GM20431 (cell line): ENCODE results near the gene DDX25.

Source experiments
- in situ Hi-C: fragments of 300-500 bp; cut with MseI, MboI; formaldehyde crosslinking; loops from one replicate; pipeline ENCODE4 v1.15.0; 2020; ENCODE audit warnings: low sequenced_read_pairs; ENCODE audit not compliant: unreplicated experiment

Gene DDX25

DNA sequence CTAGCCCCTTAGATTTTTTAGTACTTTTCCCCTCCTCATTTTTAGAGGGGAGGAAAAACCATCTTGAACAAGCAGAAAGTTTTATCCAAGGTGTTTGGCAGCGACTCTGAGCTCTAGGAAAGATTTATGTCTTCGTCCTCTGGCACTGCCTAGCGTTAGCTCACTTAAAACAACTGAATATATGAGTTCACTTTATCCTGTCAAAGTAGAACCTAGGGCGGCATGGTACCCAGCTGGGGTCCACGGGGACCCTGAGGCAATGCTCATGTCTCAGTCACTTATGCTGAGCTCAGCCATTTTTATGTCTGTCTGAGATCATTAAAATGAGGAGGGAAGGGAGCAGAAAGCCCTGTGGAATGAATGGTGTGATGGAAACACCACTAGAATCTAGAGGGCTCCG is 27.4 kb downstream of the DDX25 start:
- in situ Hi-C loops: no loop called here

DNA sequence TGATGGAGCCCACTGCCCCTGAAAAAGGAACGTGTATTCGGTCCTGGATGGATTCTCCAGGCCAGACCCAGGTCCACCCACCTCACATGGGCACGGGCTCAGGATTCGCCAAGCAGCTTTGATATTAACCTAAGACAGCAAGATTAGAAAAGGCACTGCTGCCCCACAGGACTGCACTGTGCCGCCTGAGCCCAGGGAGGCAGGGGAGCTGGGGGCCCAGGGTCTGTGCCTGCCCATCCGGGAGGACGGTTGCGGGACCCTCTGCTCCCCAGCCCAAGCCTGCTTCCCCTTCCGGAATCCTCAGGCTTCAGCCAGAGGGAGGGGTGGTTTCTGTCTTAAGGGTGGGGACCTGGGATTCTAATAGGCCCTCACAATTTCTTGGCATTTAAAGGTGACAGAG is 28.0 kb downstream of the DDX25 start:
- in situ Hi-C loops: no loop called here

DNA sequence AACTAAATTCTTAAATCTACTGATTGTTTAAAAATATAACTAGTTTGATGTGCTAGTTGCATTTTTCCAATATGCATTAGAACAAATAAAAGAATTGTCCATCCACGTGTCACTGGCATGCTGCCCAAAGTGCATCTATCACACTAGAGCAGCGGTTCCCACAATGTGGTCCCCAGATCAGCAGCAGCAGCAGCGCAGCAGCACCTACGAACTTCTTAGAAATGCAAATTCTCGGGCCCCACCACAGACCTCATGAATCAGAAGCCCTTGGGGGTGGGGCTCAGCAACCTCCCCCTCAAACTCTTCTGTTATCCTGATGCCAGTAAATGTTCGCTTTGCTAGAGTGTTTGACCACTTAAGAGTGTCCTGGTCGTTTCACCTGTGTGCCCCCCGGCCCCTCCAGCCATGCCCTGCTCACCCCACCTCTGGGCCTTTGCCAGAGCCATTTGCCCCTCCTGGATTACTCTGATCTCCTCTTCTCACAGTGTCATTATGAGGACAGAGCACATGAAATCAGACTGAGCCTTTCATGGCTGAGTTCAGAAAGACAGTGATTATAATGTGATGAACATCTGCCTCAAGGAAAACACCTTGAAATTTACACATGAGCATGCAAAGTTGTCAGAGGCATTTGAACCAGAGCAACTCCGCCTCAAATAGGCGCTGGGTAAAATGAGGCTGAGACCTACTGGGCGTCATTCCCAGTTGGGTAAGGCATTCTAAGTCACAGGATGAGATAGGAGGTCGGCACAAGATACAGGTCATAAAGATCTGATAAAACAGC is 28.9 kb downstream of the DDX25 start:
- in situ Hi-C loops: no loop called here

DNA sequence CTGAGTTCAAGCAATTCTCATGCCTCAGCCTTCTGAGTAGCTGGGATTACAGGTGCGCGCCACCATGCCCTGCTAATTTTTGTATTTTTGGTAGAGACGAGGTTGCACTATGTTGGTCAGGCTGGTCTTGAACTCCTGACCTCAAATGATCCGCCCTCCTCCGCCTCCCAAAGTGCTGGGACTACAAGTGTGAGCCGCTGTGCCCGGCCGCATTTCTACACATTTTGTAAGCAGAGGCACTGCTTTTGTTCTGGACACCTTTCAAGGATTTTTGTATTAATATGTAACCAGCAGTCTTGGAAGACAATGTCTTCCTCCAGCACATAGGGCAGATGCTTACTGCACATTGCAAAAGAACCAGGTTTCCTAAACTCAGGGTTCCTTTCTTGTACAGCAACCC is 30.2 kb downstream of the DDX25 start:
- in situ Hi-C loops: no loop called here

DNA sequence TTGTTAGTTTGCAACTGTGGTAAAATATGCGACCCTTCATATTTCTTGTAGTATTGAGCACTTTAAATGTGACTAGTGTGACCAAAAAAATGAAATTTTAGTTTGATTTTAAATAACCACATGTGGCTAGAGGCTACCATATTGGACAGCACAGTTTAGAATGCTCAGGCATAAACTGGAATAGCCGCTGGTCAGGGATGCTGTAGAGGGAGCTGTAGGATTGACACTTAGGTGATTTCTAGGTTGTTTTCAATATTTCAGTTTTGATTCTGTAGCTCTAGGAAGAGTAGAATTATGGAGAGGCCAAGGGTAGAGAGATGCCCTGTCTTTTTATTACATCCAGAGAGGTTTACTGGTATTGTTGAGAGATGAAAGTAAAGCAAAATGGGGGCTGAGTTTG is 30.7 kb downstream of the DDX25 start:
- in situ Hi-C loops: no loop called here

DNA sequence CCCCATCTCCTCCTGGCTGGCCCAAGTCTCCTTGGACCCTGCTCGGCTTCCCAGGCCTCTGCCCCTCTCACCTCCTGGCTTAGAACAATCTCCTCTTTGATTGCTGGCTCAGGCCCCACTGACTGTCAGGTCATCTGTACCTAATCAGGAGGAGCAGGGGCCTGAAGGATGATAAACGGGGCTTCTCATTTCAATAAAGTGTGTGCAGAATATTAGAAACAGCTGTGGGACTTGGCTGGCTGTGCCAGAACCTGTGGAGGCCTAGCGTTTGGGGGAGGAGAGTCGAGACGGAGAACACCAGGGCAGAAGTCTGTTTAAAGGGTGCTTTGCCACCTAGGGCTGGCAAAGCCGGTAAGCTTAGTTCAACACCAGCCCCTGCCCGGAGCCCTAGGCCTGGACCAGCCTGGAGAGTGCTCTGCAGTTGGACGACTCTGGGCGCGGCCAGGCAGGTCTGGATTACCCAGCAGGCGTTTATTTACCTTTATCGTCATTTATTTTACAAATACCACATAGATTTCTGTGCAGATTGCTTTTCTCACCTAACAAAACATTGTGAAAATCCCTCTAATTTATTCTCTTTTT is 31.4 kb downstream of the DDX25 start:
- in situ Hi-C loops: no loop called here

DNA sequence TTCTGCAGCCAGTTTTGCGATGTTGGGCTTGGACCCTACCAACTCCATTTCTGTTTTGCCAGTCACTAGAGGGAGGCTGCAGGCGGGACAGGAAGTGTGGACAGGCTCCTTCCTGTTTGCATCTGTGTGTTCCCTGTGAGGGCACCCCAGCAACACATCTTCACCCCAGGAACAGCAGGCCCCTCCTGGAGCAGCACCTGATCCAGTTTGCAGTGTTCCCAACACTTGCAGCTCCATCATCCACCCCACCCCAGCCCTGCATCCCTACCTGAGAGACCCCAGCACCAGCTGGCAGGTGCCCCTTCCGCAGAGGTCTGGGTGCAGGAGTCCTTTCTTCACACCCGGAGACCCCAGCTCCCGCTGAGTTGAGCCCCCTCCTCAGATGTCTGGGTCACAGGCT is 34.1 kb downstream of the DDX25 start:
- in situ Hi-C loops: no loop called here

DNA sequence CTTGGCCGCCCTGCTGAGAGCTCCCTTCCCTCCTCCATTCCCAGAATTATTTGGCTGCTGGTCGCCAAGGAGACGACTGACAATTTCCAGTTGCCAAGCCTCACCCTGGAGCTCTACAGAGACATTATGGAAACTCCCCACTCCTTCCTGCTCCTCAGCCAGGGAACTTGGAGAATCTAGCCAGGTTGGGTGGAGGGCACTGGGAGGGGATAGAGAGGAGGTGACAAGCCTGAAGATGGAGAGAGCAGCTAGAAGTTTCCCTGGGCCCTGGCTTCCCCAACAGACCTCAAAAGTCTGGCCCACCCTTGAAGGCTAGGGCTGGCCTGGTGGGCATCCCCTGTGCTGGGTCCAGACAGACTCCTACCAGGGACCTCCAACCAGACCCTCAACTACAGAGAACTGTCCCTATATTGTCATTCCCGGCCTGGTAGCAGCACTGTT is 34.8 kb downstream of the DDX25 start:
- in situ Hi-C loops: no loop called here

DNA sequence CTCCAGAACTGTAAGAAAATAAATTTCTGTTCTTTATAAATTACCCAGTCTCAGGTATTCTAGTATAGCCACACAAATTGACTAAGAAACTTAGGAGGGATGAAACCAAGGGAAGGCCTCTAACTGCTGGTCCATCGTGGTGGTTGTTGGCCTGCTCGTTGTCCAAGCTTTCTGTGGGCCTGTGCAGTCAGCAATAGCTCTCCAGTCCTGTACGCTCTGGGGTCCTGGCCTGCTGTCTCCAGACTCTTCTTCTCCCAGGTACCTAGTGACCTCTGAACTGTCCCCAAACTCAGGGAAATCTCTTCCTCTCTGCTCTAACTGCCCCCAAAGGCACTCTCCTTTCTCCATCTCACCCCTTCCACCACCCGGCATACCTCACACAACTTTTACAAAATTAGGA is 35.8 kb downstream of the DDX25 start:
- in situ Hi-C loops: no loop called here

DNA sequence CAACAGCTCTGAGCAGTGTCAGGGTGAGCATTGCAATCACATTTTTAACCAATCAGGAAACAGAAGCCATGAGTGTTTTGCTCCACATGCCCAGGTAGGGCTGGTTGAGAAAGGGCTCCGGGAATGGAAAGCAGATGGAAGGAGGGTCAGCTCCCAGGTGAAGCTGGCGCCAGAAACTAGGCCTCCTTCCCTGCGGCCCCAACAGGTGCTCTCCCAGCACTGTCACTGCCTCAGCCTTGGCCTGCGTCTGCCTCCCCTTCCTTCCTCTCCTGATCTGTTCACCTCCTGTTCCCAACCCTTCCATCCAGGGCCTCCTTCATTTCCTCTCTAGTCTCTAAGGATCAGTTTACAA is 36.9 kb downstream of the DDX25 start:
- in situ Hi-C loops: no loop called here

DNA sequence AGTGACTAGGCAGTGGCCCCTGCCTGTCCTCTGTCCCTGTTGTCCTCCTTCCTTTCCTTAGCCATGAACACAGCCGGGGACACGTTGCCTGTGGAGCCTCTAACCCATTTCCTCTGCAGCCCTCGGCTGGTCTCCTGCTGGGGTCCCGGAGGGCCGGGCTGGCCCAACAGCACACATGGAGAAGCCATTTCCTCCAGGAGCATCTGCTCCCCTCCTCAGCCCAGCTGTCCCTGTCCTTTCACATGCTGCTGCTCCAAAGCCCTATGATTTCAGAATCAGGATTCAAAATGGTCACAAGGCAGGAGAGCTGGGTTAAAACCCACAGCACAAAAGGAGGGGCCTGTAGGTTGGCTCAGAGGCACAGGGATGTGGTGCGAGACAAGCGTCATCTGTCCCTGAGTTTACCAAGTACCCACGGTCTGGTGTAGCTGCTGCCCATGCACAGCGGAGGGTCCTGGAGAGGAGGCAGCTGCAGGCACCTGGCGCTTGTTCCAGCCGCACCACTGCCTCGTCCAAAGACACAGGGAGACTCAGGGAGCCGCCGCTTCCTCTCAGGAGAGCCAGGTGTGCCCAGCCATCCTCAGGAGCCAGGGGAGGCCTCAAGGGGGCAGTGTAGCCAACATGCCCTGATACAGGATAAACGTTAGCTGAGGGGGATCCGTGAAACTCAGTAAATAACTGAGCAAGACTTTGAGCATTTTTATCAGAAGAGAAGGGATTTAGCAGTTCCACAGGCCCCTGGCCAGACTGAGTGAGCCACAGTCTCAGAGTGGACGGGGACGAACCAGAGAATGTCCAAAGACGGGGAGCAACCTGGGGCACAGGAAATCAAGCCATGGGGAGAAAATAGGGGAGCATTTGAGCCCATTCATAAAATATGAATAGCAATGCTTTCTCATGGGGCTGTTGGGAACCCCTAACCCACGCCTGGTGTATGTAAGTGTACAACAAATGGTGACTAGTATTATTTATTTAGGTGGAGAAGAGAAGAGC is 37.6 kb downstream of the DDX25 start:
- in situ Hi-C loops: no loop called here

DNA sequence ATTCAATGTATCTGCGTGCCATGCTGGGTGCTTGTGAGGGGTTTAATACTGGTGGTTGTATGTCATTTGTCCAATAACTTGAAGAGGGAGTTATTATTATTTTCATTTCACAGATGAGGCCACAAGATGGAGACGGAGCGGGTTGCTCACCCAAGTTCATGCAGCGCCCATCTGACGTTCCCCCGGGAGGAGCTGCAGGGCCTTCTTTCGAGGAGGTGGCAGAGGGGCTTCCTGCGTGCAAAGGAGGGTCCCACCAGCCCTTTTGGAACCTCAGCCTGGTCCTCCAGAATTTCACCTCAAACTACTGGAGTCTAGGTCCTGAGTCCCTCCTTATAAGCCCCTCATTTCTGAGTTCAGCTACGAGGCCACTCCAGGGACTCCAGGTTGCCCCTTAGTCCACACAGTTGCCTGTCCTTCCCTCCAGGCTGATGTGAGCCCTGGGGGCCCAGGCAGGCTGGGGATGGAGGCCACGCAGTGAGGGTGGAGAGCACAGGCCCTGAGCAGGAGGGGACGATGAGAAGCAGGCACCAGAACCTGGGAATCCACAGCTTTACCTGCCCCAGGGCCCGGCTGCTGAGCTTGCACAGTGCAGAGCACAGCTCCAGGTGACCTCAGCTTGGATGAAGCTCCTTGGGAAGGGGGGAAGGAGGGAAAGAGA is 38.6 kb downstream of the DDX25 start:
- in situ Hi-C loops: no loop called here

DNA sequence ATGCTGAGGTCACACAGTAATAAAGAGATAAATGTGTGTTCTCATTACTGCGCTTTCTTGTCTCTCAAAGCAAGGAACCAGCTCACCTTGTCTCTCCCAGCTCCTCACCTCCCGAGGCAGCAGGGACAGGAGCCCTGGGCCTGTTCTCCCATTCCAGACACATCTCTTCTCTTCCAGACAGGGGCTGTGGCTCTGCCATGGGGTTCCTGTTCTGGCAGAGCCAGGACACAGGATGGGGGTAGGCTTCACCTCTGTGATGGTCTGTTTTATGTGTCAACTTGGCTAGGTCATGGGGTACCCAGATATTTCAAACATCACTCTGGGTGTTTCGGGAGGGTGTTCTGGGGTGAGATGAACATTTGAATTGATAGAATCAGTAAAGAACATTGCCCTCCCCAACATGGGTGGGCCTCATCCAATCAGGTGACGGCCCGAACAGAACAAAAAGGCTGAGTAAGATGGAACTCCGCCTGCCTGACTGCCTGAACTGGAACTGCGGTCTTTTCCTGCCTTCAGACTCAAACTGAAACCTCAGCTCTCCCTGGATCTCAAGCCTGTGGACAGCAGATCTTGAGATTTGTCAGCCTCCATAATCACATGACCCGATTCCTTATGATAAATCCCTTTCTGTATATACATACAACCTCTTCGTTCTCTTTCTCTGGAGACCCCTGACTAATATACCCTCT is 39.5 kb downstream of the DDX25 start:
- in situ Hi-C loops: no loop called here

DNA sequence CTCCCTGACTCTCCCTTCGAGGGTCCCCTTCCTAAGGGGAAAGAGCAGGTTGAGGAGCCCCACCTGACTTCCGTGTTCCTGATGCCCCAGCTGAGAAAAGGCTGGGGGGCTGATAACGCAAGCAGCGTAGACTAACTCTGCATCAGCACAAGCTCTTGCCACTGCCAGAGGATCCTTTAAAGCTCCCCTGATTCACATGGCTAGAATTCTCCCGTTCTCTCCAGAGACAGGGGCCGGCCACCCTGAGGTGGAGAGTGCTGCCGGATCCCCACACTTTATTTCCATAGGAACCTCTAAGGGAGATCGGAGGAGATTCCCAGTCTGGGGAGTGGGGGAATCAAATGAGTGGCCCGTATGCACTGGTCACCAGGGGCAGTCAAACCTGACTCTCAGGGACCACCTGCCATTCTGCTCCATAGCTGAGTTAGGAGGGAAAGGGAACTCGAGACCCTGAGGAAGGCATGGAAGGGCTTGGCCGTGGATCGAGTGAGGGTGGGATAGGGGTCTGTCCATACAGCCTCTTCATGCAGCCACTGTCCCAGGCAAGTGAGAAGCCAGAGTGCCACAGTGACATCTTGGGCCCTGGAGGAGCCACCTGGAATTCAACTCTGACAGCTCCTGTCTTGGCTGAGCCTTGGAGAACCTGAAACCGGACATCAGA is 40.2 kb downstream of the DDX25 start:
- in situ Hi-C loops: no loop called here

DNA sequence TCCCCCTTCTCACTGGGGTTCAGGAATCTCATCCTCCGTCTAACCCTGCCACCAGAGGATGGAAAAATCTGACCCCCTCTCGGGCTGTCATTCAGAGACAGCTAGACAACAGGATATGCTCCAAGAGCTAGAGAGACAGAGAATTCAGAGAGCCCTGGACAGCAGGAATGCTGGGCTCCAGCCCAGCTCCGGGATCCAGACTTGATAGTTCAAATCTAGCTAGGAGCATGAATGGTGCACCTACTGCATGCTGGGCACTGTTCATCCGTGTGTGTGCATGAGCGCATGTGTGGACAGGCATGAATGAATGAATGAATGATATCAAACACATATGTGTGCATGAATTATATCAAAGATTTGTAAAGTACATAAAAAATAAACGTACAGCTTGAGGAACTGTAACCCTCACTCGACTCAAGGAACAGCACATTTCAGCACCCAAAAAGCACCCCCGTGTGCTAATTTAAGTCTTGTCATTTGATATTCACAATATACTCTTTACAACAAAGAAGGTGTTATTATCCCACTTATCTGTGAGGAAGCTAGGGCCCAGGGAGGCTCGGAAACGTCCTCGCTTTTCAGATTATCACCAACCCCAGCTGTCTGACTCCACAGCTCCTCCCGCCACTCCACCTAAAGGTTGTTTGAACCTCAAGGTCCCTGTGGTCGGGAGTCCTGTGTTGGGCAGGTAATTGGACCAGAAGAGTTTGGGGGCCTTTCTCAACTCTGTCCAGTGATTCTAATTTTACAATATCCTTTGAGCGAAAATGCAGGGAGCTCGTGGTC is 40.9 kb downstream of the DDX25 start:
- in situ Hi-C loops: no loop called here

DNA sequence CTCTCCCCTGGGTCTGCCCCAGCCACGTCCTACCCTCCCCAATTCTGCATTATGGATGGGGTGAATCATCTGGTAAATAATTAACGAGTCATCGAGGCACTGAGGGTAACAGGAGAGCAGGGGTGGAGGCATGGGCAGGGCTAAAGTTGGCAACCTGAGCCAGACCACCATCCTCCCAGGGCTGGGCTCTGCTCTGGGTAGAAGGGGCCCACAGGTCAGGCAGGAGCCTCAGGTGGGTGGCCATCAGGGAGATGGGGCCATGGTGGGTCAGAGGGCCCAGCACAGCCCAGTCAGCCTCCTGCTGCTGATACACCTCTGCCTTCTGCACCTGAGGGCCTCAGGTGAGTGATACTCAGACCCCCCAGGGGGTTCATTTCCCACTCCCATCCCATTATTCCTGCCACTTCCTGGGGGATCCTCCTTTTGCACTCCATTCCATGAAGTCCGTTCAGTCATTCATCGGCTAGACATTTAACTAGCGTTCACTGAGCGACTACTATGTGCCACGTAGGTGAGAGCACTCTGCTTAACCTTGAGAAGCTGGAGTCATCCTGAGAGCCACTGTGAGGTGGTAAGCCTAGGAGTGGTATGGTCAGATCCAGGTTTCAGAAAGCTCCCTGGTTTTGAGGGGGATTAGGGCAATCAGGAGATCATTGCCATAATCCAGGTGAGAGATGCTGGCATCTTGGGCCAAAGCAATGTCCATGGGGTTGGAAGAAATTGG is 41.7 kb downstream of the DDX25 start, which contains the start of gene VSIG10L2:
Gene VSIG10L2, plus strand, starts transcription at position 248 of the 724 bp plus-strand sequence. Its CDS starts 12 bp downstream, at position 260.
- in situ Hi-C loops: no loop called here

DNA sequence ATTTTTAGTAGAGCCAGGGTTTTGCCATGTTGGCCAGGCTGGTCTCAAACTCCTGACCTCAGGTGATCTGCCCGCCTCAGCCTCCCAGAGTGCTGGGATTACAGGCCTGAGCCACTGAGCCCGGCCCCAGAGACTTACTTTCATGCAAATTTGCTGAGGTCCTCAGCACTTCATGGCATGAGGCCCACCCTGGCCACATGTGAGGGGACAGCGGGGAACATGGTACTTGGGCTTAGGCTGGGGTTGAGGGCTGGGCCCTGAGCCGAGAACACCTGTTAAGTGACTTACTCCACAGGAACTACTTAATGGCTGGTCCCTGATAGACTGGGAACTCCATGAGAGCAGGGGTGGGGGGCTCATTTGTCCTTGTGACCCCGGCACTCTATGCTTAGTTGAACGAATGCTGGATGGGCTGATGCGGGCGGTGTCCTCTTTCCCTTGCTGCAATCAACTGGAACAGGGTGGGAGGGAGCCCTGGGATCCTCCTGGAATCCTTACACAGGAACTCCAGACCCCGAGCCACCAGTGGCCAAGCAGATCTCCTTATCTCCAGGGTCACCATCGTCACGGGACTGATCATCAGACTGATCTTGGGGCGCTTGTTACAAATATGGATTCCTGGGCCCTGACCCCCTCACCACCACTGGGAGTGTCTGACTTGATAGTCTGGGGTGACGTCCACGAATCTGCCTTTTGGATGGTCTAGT is 42.6 kb downstream of the DDX25 start:
- in situ Hi-C loops: no loop called here
